Amniotic epithelial cell (primary cell): ENCODE data around the gene RINT1.
A peak's percentile ranks its signal among the peaks of the same experiment; 100 is the strongest.
"Not testable (repeated sequence)": the region's sequence is repeated elsewhere in the genome, so short reads cannot be mapped to it uniquely, and the experiment has no call there.

Source experiments
- DNase-seq: peaks from one replicate; pipeline ENCODE4 v3.0.0-alpha.2; 2010; ENCODE audit warnings: low read depth

The RINT1 gene

DNA sequence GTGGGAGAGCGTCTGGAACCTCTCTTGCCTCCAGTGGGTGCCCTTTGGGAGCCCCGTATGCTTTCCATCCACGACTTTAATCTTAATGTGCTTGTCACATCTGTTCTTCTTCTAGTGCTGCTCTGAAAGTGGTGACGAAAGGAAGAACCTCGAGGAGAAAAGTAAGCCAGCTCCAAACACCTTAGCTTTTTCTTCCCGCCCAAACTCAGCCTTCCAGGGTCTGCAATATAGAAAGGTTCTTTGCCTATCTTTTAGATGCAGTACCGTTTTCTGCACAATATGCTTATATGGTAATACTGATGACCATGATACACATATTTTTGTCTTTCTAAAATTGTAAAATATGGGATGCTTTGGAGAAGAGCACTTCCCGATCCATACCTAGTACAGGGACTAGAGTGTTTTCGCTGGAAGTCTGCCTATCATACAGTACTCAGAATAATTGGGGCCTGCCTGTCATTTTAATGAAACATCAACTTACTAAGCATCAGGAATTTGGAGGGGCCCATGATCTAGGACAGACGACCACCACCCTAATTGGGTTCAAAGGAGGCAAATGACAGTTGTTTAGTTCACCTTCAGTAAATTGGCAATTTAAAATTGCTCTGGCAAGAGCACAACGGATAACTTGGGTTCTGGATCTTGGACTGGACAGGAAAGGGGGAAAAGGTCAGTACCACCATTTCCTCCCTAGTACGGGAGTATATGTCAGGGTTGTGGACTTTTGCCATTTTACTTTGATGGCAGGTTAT lies 884 bp downstream of the RINT1 start:
- DNase-seq: no peak

DNA sequence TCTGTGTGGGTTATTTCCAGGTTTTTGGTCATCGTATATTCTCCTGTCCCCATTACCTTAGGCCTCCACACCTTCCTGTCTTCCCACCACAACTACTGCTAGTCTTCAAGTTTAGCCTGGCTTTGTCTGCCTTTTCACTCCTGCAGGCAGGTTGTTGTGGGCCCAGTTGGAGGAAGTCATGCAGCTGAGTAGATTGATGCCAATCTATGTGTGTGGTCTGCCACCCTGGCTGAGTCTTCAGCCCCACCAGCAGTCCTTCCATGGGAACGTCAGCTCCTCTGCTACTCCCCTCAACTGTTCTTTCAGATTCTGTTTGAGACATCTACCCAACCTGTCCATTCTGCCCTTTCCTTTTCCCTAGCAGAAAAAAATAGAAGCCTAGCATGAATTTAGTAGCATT lies 6.3 kb downstream of the RINT1 start:
- DNase-seq: no peak

DNA sequence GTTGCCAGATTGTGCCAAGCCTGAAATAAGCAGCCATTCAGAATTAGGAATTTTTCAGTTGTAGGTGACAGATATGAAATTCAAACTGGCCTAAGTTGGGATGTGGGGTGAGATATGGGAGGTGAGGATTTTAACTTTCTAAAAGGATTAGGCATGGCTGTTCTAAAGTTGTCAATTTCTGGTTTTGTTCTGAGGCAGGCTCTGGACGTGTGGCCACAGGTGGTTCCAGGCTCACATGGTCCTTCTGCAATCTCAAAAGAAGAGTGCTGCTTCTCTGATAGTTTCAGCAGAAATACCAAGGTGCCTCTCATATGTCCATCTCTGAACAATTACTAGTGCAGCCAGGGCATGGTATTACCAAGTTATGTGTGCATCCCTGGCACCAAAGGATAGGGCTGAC lies 27.9 kb downstream of the RINT1 start:
- no peak for DNase-seq

DNA sequence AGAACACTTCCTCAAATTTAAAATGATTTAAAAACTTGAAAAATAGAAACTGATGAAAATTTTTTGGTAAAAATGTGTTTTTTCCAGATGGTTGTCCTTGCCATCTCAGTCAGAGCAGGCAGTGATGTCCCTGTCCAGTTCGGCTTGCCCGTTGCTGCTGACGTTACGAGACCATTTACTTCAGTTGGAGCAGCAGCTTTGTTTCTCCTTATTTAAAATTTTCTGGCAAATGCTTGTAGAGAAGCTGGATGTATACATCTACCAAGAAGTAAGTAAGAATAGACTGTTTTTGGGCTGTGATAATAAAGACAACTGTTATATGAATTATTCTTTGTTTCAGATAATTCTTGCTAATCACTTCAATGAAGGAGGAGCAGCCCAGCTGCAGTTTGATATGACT lies 33.2 kb downstream of the RINT1 start:
- DNase-seq: no peak

DNA sequence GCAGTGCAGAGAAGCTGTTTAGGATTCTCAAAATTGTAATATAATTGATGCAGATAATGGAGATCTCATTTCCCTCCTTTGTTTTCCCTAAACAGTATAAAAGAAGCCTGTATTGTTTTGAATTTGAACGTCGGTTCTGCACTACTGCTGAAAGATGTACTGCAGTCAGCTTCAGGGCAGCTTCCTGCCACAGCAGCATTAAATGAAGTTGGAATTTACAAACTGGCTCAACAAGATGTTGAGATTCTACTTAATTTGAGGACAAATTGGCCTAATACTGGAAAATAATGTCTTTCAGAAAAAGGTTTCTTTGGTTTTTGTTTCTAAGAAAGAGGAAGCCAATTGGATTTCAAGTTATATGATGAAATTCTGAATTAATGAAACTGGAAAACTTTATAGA lies 35.0 kb downstream of the RINT1 start:
- no peak for DNase-seq

DNA sequence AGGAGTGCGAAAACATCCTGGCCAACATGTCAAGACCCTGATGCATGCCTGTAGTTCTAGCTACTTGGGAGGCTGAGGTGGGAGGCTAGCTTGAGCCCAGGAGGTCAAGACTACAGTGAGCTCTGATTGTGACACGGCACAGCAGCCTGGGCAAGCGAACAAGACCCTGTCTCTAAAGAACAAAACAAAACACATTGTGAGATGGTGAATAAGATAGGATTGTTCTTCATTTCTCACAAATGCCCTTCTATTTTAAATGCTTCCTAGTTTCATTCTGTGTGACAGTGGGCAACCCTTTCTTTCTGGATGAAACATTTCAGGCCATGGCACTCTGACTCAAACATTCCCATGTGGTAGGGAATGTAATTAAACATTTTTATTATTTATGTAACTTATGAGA lies 35.8 kb downstream of the RINT1 start:
- no peak for DNase-seq

DNA sequence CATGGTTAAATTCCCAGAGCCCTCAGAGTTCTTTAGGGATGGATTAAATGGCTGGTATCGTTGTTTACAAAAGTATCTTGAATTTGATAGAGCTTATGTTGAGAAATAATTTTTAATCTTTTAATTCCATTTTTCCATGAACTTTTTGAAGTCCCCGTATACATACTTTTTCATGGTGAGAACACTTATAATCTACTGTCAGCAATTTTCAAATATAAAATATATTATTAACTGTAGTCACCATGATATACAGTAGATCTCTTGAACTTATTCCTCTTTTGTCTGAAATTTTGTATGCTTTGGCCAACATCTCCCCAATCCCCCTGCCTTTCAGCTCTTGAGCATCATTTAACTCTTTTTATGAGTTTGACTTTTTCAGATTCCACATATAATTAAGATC lies 39.9 kb downstream of the RINT1 start:
- DNase-seq: no peak

DNA sequence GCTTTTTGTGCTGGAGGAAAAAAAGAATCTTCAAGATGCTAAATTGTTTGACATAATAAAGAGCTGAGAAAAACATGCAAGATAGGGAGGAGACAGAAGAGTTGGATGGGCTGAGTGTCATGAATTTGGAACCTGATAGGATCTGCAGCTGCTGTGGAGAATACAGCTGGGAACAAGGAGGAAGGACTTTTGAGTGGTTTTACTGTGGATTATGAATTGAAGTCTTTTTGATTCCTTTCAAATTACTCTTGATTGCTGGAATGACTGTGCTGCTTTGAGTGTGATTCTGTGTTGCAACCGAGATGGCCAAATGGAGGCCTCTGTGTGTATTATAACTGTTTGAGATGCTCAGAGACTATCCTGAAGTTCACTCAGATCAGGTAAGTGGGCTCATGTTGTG lies 45.2 kb downstream of the RINT1 start:
- DNase-seq: no peak

DNA sequence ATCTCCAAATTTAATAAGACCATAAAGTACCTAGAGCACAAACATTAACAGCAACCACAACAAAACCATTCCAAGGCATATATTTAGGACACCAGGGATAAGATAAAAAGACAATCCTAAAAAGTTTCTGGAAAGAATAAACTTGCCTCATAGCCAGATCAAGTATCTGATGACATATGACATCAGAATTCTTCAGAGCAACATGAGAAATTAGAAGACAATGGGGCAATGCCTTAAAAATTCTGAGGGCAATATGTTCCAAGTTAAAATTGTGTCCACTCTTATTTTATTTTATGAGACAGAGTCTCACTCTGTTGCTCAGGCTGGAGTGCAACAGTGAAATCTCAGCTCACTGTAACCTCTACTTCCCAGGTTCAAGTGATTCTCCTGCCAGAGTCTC lies 46.5 kb downstream of the RINT1 start:
- no peak for DNase-seq

DNA sequence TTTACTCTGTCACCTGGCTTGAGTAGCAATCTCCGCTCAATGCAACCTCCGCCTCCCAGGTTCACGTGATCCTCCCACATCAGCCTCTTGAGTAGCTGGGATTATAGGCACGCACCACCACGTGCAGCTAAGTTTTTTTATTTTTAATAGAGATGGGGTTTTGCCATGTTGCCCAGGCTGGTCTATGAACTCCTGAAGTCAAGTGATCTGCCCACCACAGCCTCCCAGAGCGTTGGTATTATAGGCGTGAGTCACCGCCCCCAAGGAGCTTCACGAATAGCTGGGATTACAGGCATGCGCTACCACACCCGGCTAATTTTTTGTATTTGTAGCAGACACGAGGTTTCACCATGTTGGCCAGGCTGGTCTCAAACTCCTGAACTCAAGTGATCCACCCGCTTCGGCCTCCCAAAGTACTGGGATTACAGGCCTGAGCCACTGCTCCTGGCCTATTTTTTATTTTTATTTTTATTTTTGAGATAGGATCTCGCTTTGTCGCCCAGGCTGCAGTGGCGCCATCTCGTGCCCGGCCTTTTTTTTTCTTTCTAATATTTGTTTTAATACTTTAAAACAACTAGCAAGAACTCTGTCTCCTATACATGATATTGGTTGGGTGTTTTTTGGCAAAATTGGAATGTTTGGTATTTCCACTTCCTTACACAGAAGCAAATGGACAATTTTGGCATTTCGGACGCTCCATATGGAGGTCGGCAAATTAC lies 48.2 kb downstream of the RINT1 start:
- no peak for DNase-seq

DNA sequence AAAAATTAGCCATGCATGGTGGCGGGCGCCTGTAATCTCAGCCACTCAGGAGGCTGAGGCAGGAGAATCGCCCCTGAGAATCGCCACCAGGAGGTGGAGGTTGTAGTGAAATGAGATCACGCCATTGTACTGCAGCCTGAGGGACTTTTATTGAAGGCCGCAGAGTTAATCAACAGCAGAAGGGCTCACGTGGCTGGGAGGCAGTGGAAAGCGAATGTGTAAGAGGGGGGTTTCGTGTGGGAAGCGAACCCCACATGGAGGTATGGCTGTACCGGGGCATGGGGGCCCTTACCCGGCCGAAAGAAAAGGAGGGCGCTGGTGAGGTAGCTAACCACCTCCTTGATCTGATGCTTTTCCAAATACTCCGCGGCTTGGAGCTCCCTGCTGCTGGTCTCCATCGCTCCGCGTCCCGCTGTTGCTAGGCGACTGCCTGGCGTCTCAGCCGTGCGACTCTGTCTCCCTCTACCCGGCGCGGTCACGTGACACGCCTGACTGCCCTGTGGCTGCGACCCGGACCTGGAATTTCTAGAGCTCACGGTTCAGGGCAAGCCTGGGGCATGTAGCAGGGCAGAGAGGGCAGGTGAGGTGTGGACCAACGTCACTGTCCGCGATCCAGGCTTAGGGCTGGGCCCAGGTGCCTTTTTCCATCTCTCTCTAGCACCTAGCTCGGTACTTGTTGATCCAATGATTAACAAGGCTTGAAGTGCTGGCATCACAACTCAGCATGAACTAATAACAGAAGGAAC lies 49.2 kb downstream of the RINT1 start, which contains the start of gene EFCAB10:
Gene EFCAB10, minus strand, starts transcription at position 428 of the 746 bp plus-strand sequence. Its CDS starts 30 bp downstream, at position 398.
- peak; percentile 29 for DNase-seq

DNA sequence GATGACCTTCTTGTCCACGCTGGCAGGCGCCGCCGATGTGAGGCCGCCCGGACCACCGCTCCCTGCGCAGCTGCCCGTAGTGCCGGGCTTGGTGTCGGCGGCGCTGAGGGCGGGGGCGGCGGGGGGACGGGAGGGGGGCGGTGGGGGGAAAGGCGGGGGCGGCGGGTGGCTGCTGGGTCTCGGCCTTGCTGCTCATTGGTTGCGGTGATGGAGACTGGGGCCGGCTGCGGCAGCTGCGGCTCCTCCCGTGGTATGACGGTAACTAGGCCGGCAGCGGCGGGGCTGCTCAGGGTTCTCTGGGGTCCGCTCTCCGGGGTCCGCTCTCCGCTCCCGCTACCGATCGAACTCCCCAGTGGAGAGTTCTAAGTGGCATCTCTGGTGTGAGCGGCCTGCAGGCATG lies 51.1 kb downstream of the RINT1 start:
- DNase-seq: no peak

DNA sequence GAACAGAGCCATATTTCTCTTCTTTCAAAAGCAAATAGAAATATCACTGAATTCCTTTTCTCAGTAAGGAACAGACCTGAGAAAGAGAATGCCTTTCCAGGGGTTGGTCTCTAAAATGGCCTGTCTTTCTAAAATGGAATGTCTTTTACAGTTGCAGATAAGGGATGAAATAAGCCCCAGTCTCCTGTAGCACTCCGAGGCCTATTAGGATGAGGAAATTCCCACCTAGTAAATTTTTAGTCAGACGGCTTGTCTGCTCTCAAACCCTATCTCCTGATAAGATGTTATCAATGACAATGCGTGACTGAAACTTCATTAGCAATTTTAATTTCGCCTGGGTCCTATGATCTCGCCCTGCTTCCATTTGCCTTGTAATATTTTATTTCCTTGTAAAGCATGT lies 52.2 kb downstream of the RINT1 start:
- DNase-seq: no peak

DNA sequence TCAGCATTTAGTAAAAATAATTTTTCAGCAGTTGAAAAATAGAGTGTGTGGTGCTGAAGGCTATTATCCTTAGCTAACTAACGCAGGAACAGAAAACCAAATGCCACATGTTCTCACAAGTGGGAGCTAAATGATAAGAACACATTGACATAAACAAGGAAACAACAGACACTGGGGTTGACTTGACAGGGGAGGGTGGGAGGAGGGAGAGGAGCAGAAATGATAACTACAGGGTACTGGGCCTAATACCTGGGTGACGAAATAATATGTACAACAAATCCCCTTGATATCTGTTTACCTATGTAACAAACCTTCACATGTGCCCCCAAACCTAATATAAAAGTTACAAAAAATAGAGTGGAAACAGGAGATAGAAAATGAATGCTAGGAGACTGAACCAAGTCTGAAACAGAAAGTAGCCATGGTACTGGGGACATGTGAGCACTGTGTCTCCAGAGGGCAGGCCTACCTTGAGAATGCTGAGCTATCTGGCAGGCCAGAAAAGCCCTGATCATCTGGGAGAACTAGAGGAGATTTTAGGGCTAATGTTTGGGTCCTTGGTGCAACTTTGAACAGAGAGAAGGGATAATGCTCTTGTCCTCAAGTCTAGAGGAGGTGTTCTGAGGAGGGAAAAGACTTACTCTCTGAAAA lies 54.0 kb downstream of the RINT1 start:
- DNase-seq: no peak

DNA sequence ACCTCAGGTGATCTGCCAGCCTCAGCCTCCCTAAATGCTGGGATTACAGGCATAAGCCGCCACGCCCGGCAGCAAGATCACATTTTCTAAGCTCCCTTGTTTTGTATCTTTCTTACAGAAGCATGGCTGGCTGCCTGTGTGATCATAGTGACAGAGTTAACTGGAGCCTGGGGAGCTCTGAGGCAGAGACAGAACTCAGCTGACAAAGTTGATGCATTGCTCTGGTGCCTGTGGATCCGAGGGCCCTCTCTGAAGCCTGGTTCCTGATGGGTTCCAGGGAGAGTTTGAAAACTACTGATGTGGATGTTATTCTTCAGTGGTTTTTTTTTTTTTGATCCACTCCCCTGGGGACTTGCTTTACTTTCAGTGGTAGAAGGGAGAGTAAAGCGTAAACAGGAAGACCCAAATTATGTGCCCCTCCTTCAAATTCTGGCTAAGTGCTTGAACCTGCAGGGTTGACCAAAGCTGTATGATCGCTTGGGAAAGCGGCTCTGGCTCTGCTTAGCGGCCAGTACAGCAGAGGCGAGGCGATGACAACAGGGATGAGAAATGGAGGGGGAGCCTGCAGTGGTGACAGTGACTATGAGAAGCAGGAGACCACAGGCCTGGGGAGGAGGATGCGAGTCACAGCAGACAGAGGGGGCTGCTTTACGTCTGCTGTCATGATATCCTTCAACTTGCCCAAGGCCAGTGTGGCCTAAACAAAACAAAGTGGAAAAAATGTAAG lies 56.1 kb downstream of the RINT1 start:
- no peak for DNase-seq

DNA sequence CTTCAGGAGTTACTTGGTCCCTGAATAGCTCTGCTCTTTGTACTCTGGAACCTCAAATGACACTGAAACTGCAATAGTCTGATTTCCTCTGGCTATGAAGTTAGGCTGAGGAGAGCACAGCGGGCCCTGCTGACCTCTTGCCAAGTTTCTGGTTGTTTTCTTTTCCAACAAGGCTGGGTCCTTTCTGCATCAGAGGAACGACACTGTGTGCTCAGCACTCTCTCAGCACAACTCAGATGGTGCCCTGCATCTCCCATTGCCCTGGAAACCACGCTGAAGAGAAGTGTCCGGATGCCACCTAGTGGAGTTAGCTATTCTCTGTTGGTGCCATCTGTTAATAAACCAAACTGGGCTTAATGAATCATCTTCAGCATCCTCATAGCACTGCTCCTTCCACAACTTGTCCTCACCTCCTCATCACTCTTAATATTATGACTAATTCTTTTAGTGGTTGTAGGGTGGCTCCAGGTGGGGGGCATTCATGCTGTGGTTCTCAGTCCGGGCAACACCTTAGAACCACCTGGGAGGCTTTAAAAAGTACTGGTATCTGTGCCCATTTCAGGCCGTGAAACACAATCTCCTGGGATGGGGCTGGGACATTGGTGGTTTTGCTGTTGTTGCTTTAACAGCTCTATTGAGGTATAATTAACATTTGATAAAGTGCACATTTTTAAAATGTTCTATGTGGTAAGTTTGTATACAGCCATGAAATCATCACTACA lies 57.5 kb downstream of the RINT1 start:
- peak; percentile 73 for DNase-seq

DNA sequence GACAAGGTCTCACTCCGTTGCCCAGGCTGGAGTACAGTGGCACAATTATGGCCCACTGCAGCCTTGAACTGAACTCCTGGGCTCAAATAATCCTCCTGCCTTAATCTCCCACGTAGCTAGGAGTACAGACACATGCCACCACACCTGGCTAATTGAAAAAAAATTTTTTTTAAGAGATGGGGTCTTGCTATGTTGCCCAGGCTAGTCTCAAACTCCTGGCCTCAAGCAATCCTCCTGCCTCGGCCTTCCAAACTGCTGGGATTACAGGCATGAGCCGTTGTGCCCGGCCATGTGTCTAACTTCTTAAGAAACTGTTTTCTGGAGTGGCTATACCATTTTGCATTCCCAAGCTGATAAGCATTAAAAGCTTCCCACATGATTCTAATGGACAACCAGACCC lies 58.8 kb downstream of the RINT1 start:
- no peak for DNase-seq

DNA sequence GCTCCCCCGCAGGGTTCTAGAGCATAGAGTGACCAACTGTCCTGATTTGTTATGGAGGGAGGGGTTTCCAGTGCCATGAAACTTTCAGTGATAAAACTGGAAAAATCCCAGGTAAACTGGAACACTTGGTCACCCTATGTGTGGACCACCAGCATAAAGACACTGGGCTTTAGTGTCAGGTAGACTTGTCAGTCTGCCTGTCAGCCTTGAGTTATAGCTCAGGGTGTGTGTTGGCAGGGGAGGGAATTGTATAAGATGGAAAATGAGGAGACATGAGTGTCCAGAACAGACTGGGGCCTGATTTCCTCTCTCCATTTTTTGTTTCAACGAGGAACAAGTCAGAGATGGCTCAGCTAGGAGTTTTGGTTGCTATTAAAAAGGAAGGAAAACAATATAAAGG lies 59.5 kb downstream of the RINT1 start:
- DNase-seq: no peak

DNA sequence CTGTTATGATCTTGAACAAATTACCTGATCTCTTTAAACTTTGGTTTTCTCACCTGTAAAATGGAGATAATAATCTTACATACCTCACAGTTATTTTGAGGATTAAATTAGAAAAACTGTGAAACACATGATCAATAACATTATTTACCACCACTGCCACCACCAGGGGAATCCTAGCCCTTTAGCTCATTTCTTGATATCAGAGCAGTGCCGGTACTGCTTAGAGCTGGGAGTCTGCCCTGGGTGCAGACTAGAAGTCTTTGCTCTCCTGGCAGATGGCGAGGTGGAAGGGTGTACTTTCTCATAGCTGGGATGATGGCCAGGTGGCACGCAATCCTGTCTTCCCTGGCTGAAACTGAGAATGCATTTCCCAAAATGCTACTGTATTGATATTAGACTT lies 62.0 kb downstream of the RINT1 start:
- DNase-seq: no peak

DNA sequence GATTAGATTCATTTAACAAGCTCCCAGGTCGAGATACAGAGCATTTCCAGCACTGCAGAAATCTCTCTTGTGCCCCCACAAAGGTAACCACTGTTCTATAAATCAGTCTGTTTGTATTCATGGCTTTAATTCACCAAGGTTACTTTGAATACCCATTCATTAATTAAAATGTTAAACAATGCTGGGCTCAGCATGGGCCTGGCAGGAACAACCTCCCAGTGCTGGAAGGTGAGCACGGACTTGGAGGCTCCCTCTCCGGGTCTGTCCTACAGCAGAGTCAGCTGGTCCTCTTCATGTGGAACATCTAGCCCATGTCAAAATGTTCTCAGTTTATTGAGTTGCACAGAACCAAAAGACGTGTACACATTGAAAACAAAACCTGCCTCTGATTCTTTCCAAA lies 64.9 kb downstream of the RINT1 start:
- DNase-seq: no peak

DNA sequence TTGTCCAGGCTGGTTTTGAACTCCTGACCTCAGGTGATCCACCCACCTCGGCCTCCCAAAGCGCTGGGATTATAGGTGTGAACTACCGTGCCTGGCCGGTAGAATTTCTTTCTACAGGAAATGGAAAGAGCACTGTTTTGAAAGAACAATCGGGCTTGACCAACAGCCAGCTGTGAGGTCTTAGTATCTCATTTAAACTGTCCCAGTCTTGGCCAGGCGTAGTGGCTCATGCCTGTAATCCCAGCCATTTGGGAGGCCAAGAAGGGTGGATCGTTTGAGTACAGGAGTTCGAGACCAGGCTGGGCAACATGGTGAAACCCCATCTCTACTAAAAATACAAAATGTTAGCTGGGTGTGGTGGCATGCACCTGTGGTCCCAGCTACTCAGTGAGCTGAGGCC lies 67.1 kb downstream of the RINT1 start:
- not testable (repeated sequence) for DNase-seq
